Vagina (tissue), 2 donors: Measurements from ENCODE around the gene TEX9.

Experiments
- POLR2A ChIP-seq, 2 donors: fragments of 450-650 bp; IDR thresholded peaks; one replicate each; pipeline ENCODE4 v1.6.1; 2017; ENCODE audit warnings: antibody characterized with exemption in 2 of 2, mild to moderate bottlenecking in 2 of 2, moderate library complexity in 2 of 2
- POLR2AphosphoS5 ChIP-seq, 2 donors: sonication (generic); formaldehyde crosslinking; IDR thresholded peaks; one replicate each; pipeline ENCODE4 v1.9.0; 2017; ENCODE audit warnings: antibody characterized with exemption in 2 of 2, mild to moderate bottlenecking in 2 of 2, low read depth in 1 of 2; ENCODE audit not compliant: insufficient read depth in 1 of 2
- TF ChIP-seq, protein P1 (sequence below), 3 experiments: fragments of 450-650 bp in 2 of 3; fragments of 200-600 bp in 1 of 3; sonication (generic) in 1 of 3; IDR thresholded peaks; one replicate each; pipeline ENCODE4 v1.5.1; 2017 to 2019; ENCODE audit warnings: antibody characterized with exemption in 3 of 3, mild to moderate bottlenecking in 2 of 3, moderate library complexity in 2 of 3

DNA sequence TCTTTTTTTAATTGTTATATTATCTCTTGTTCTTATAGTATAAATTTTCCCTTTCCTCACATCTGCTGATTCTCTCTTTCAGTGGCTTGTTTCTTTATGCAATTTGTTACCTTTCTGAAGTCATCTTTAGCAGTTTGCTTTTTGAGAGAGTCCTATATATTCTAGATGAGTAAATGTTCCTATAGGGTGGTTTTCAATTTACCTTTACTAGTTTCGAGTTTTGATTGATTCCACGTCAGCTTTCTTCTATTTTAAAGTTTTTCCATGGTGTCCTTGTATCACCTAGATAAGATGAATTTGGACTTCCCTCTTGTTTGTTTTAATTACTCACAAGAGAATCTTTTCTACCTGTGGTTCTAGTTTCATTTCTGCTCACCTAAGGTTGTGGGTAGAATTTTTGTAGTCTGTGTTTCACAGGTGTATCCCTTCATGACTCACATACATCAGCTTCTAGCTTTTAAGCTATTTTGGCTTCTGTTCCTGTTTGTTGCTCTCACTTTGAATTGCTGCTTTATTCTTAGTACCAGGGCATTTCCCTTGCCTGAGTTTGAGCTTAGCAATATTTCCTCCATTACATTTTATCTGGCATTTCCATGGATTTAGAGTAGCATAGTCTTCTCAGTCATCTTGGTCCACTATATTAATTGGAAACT is 6.4 kb downstream of the TEX9 start:
- no peak for TF ChIP-seq POLR2A (IDR thresholded peaks at IDR 0.05)
- TF ChIP-seq, protein P1, sequence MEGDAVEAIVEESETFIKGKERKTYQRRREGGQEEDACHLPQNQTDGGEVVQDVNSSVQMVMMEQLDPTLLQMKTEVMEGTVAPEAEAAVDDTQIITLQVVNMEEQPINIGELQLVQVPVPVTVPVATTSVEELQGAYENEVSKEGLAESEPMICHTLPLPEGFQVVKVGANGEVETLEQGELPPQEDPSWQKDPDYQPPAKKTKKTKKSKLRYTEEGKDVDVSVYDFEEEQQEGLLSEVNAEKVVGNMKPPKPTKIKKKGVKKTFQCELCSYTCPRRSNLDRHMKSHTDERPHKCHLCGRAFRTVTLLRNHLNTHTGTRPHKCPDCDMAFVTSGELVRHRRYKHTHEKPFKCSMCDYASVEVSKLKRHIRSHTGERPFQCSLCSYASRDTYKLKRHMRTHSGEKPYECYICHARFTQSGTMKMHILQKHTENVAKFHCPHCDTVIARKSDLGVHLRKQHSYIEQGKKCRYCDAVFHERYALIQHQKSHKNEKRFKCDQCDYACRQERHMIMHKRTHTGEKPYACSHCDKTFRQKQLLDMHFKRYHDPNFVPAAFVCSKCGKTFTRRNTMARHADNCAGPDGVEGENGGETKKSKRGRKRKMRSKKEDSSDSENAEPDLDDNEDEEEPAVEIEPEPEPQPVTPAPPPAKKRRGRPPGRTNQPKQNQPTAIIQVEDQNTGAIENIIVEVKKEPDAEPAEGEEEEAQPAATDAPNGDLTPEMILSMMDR (IDR thresholded peaks at IDR 0.05): no peak
- TF ChIP-seq POLR2AphosphoS5 (IDR thresholded peaks at IDR 0.05; ENCODE audit: insufficient read depth in 1 of 2, low read depth in 1 of 2): no peak
